HepG2 (cell line): ENCODE data around the gene QTRT2. TPM values are rescaled to one million over a fixed set of nuclear protein-coding genes. Genes with fewer than 3 reads are reported as not detected.

ENCODE experiments used
- ATAC-seq: fragments of 200-7000 bp; cut with Tn5 transposase; 3 replicates; pipeline ENCODE4 v1.9.1; 2020; ENCODE audit warnings: mild to moderate bottlenecking, moderate library complexity
- BruUV-seq: library from RNA; stranded (reverse); fragments of 400-500 nt; replicated peaks from 2 replicates; lab custom pipeline; 2021; lab: Mats Ljungman, UMichigan
- CTCF ChIA-PET: fragments of 300-600 bp; formaldehyde crosslinking; extraction: SDS; loops from one replicate; lab custom pipeline; 2021; ENCODE audit warnings: low total read pairs, inconsistent platforms, low intra/inter-chr PET ratio; lab: Yijun Ruan, JAX
- POLR2A ChIA-PET: fragments of 350-600 bp; sonication (Branson Sonifier 250); formaldehyde crosslinking; loops from one replicate; lab custom pipeline; 2020; ENCODE audit warnings: antibody characterized with exemption, inconsistent platforms; lab: Yijun Ruan, JAX
- DNase-seq: peaks from one replicate; pipeline ENCODE4 v3.0.0-alpha.2; 2015; ENCODE audit warnings: low spot score
- FAIRE-seq: peaks from 3 replicates; lab custom pipeline; 2011; peaks lifted over from hg19 to GRCh38; lab: Jason Lieb, UNC
- H2AFZ ChIP-seq: one replicate; pipeline ENCODE4 v1.6.1; 2011; ENCODE audit warnings: low read length, inconsistent platforms
- H3K27ac ChIP-seq: fragments of 300-600 bp; 3 replicates; pipeline ENCODE4 v1.8.0; 2011; ENCODE audit warnings: mixed run types, mild to moderate bottlenecking, mixed read lengths, low read length, inconsistent platforms; ENCODE audit not compliant: insufficient read depth; ENCODE audit errors: extremely low read length
- H3K27me3 ChIP-seq, 2 experiments: fragments of 200-600 bp in 1 of 2; 2 replicates in 1 of 2; 3 replicates in 1 of 2; pipeline versions ENCODE4 v1.6.0 to v1.8.0; 2011; ENCODE audit warnings: low read length in 2 of 2, mild to moderate bottlenecking in 2 of 2, moderate library complexity in 2 of 2, inconsistent platforms in 1 of 2; ENCODE audit not compliant: insufficient read depth in 2 of 2, control insufficient read depth in 1 of 2
- H3K36me3 ChIP-seq, 2 experiments: fragments of 200-600 bp in 1 of 2; replicated peaks in 1 of 2; 2 replicates in 1 of 2; 3 replicates in 1 of 2; pipeline versions ENCODE4 v1.5.1 to v1.8.0; 2011; ENCODE audit warnings: low read length in 2 of 2, inconsistent platforms in 1 of 2; ENCODE audit not compliant: insufficient read depth in 2 of 2, control insufficient read depth in 1 of 2
- H3K4me1 ChIP-seq: 2 replicates; pipeline ENCODE4 v1.5.1; 2012; ENCODE audit warnings: low read length, inconsistent platforms; ENCODE audit not compliant: insufficient read depth
- H3K4me2 ChIP-seq: 2 replicates; pipeline ENCODE4 v1.6.0; 2011; ENCODE audit warnings: low read depth, low read length, inconsistent platforms
- H3K4me3 ChIP-seq, 3 experiments: fragments of 200-600 bp in 1 of 3; sonication (generic), shearing (Covaris generic) in 1 of 3; replicated peaks in 1 of 3; 2 replicates each; pipeline ENCODE4 v1.5.1; 2011 to 2016; ENCODE audit warnings: low read length in 3 of 3, inconsistent platforms in 2 of 3, low read depth in 2 of 3, mild to moderate bottlenecking in 2 of 3, control low read depth in 1 of 3, mixed read lengths in 1 of 3; ENCODE audit not compliant: insufficient read depth in 1 of 3
- H3K79me2 ChIP-seq: one replicate; pipeline ENCODE4 v1.6.1; 2011; ENCODE audit warnings: low read length, inconsistent platforms; ENCODE audit not compliant: insufficient read depth
- H3K9ac ChIP-seq: 2 replicates; pipeline ENCODE4 v1.6.0; 2011; ENCODE audit warnings: mild to moderate bottlenecking, low read depth, low read length, inconsistent platforms; ENCODE audit not compliant: insufficient read depth
- H3K9me3 ChIP-seq: 2 replicates; pipeline ENCODE4 v1.5.1; 2012; ENCODE audit warnings: mild to moderate bottlenecking, low read length
- H4K20me1 ChIP-seq: 2 replicates; pipeline ENCODE4 v1.6.0; 2011; ENCODE audit warnings: inconsistent platforms, mild to moderate bottlenecking, low read length, moderate library complexity; ENCODE audit not compliant: insufficient read depth
- EED ChIP-seq: sonication (generic); formaldehyde crosslinking; IDR thresholded peaks from 2 replicates; pipeline ENCODE4 v1.5.0; 2020; ENCODE audit warnings: mild to moderate bottlenecking, missing genetic modification reagents
- HCFC1 ChIP-seq: fragments of 150-350 bp; IDR thresholded peaks from 2 replicates; pipeline ENCODE4 v1.6.1; 2014; ENCODE audit warnings: low read depth, low read length
- HMG20A ChIP-seq: IDR thresholded peaks from 2 replicates; pipeline ENCODE4 v1.6.1; 2016; ENCODE audit warnings: borderline replicate concordance
- NKX3-1 ChIP-seq: sonication (generic); formaldehyde crosslinking; IDR thresholded peaks from 2 replicates; pipeline ENCODE4 v1.5.0; 2020; ENCODE audit warnings: missing genetic modification reagents
- NR0B2 ChIP-seq: sonication (generic); formaldehyde crosslinking; IDR thresholded peaks from 2 replicates; pipeline ENCODE4 v1.4.0; 2020; ENCODE audit warnings: mild to moderate bottlenecking, missing genetic modification reagents
- SETDB1 ChIP-seq: sonication (generic); formaldehyde crosslinking; IDR thresholded peaks from 2 replicates; pipeline ENCODE4 v1.5.1; 2020; ENCODE audit warnings: missing genetic modification reagents, mild to moderate bottlenecking, borderline replicate concordance
- SYNCRIP ChIP-seq: fragments of 200-400 bp; formaldehyde crosslinking; IDR thresholded peaks from 2 replicates; pipeline ENCODE4 v1.6.1; 2018; ENCODE audit warnings: mild to moderate bottlenecking, low read depth, low read length; ENCODE audit not compliant: insufficient read depth
- ZNF558 ChIP-seq: sonication (generic); formaldehyde crosslinking; IDR thresholded peaks from 2 replicates; pipeline ENCODE4 v1.9.0; 2022; ENCODE audit warnings: mild to moderate bottlenecking, missing genetic modification reagents, borderline replicate concordance
- ZSCAN5A ChIP-seq: sonication (generic); formaldehyde crosslinking; IDR thresholded peaks from 2 replicates; pipeline ENCODE4 v1.8.0; 2022; ENCODE audit warnings: mild to moderate bottlenecking, missing genetic modification reagents, borderline replicate concordance
- WGBS: methylation state at CpG from one replicate; pipeline ENCODE4 v1.1.6; 2017; ENCODE audit warnings: low lambda C conversion rate; 5-methylcytosine and 5-hydroxymethylcytosine counted together
- in situ Hi-C: cut with HindIII; loops from 2 replicates; pipeline ENCODE4 v1.10.0; 2017; ENCODE audit warnings: low pct_unique_long_range_greater_than_20kb; ENCODE audit not compliant: extremely low pct_ligation_motif_present
- intact Hi-C: fragments of 100-400 bp; cut with micrococcal nuclease; formaldehyde crosslinking; loops from one replicate; pipeline ENCODE4 v1.10.0; 2022; ENCODE audit not compliant: unreplicated experiment
- polyA plus RNA-seq, 8 experiments: library from polyadenylated mRNA; depleted of rRNA in 3 of 8; stranded (reverse) in 7 of 8; unstranded in 1 of 8; fragments of >200 nt; fragmentation: Illumina TruSeq in 4 of 8; extraction: Trizol in 4 of 8; gene quantifications; 2 replicates each; pipeline versions ENCODE4 v1.2.1 to v1.2.3, GENCODE V29; 2011 to 2016; ENCODE audit warnings: low read depth in 4 of 8, missing spikeins in 1 of 8, mixed read lengths in 1 of 8; ENCODE audit not compliant: insufficient read depth in 1 of 8
- total RNA-seq, 5 experiments: library from RNA; depleted of rRNA; stranded (reverse); fragments of >200 nt; fragmentation: Illumina TruSeq; extraction: Trizol; gene quantifications; 2 replicates each; pipeline ENCODE4 v1.2.3, GENCODE V29; 2016; ENCODE audit warnings: low read depth in 1 of 5

Gene QTRT2
- total and polyA plus RNA-seq, 2 of the 13 experiments (the other 11 are each of a cell fraction or from before 2014, with no cell fraction given): 7.1 to 33.4 TPM

GRCh38 chr3:114104414-114104813, 47.9 kb downstream of the QTRT2 start:
- no TSS peak for BruUV-seq
- DNase-seq: no peak
- POLR2A ChIA-PET: no interaction called here
- in situ Hi-C loops (no loop called here), intact Hi-C loops (no loop called here)
- no peak for FAIRE-seq
- Histone ChIP-seq H3K9ac (no peak overlapping the region), H4K20me1 (no peaks in the 10 kb centered on the region), H3K79me2 (no peaks in the 10 kb centered on the region), H3K36me3 (no peaks in the 10 kb centered on the region), H2AFZ (no peak overlapping the region), H3K4me1 (no peaks in the 10 kb centered on the region), H3K9me3 (no peaks in the 10 kb centered on the region), H3K4me2 (no peak overlapping the region), H3K27me3 (no peaks in the 10 kb centered on the region), H3K4me3 (no peak overlapping the region), H3K27ac (no peak overlapping the region)
- TF ChIP-seq SETDB1 (CRISPR knock-in tag): no peak
- TF ChIP-seq NR0B2 (CRISPR knock-in tag): no peak
- TF ChIP-seq ZSCAN5A (CRISPR knock-in tag): no peak
- no peak for TF ChIP-seq NKX3-1 (CRISPR knock-in tag)
- TF ChIP-seq HCFC1: no peak
- 49% methylated on average over 3 of the region's 3 CpGs for WGBS
- no peak for ATAC-seq
- CTCF ChIA-PET: no interaction called here

DNA sequence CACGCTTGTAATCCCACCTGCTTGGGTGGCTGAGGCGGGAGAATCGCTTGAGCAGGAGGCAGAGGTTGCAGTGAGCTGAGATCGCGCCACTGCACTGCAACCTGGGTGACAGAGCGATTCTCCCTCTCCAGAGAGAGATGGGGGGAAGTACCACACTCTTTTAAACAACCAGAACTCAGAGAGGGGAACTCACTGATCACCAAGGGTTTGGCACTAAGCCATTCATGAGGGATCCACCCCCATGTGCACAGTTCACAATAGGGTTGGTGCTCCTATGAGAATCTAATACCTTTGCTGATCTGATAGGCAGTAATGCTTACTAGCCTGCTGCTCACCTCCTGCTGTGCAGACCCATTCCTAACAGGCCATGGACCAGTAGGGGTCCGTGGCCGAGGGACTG, 51.6 kb downstream of the QTRT2 start:
- Histone ChIP-seq H3K4me3 (no peak overlapping the region), H2AFZ (no peak overlapping the region), H3K9ac (no peak overlapping the region), H3K9me3 (no peaks in the 10 kb centered on the region), H3K79me2 (no peaks in the 10 kb centered on the region), H3K27me3 (peaks cover 0 to 5% of the 10 kb centered on the region in 2 experiments; a peak in 1 of 5 replicates), H3K27ac (no peak overlapping the region), H3K36me3 (no peaks in the 10 kb centered on the region), H3K4me1 (no peaks in the 10 kb centered on the region), H3K4me2 (no peak overlapping the region), H4K20me1 (no peaks in the 10 kb centered on the region)
- POLR2A ChIA-PET: no interaction called here
- CTCF ChIA-PET: no interaction called here
- in situ Hi-C loops (no loop called here), intact Hi-C loops (no loop called here)
- 50% methylated on average over 8 of the region's 8 CpGs for WGBS
- FAIRE-seq: no peak
- no TSS peak for BruUV-seq
- ATAC-seq: no peak
- no peak for DNase-seq
- TF ChIP-seq HMG20A (CRISPR knock-in tag) (no peak), ZNF558 (no peak), EED (CRISPR knock-in tag) (no peak), SYNCRIP (no peak)
